ENCODE results near the gene LCE3B.
"Not testable (repeated sequence)": the region's sequence is repeated elsewhere in the genome, so short reads cannot be mapped to it uniquely, and the experiment has no call there.

Gene LCE3B

GRCh38 chr1:152613511-152613910, at the start of gene LCE3B:
LCE3B (plus strand) TSS chr1:152613811; CDS start chr1:152613811, 0 bp downstream.
- DNase-seq (ENCODE audit: low read depth) = no peak

GRCh38 chr1:152565115-152565514, 48.5 kb upstream of the LCE3B start:
- DNase-seq (ENCODE audit: low read depth) = no peak

GRCh38 chr1:152565535-152566215, 47.9 kb upstream of the LCE3B start:
- no peak for DNase-seq (ENCODE audit: low read depth)

GRCh38 chr1:152566681-152567080, 46.9 kb upstream of the LCE3B start, which contains the start of gene LCE3E:
LCE3E (minus strand) TSS chr1:152566780; CDS start chr1:152566208, 572 bp downstream.
- no peak for DNase-seq (ENCODE audit: low read depth)

- DNase-seq (ENCODE audit: low read depth) = no peak
Observed at GRCh38 chr1:152577168-152577567, 36.4 kb upstream of the LCE3B start.

GRCh38 chr1:152579526-152579925, 34.1 kb upstream of the LCE3B start:
- not testable (repeated sequence) for DNase-seq (ENCODE audit: low read depth)

- DNase-seq (ENCODE audit: low read depth) = no peak
Observed at GRCh38 chr1:152580433-152580832, 33.2 kb upstream of the LCE3B start, which contains the start of gene LCE3D. LCE3D (minus strand) TSS chr1:152580516; CDS start chr1:152579936, 580 bp downstream.

- DNase-seq (ENCODE audit: low read depth) = no peak
Observed at GRCh38 chr1:152582647-152583046, 31.0 kb upstream of the LCE3B start.

GRCh38 chr1:152585586-152585985, 28.0 kb upstream of the LCE3B start:
- no peak for DNase-seq (ENCODE audit: low read depth)

GRCh38 chr1:152596986-152597385, 16.6 kb upstream of the LCE3B start:
- no peak for DNase-seq (ENCODE audit: low read depth)

GRCh38 chr1:152599934-152600333, 13.7 kb upstream of the LCE3B start, which contains the start of gene LCE3C:
LCE3C (plus strand) TSS chr1:152600234; CDS start chr1:152600732, 498 bp downstream.
- no peak for DNase-seq (ENCODE audit: low read depth)

- DNase-seq (ENCODE audit: low read depth) = no peak
Observed at GRCh38 chr1:152621993-152622392, 8.4 kb downstream of the LCE3B start.

GRCh38 chr1:152622803-152623202, 9.2 kb downstream of the LCE3B start, which contains the start of gene LCE3A:
LCE3A (minus strand) TSS chr1:152623103; CDS start chr1:152623103, 0 bp downstream.
- no peak for DNase-seq (ENCODE audit: low read depth)

GRCh38 chr1:152623203-152623844, 9.7 kb downstream of the LCE3B start:
- no peak for DNase-seq (ENCODE audit: low read depth)

- no peak for DNase-seq (ENCODE audit: low read depth)
Observed at GRCh38 chr1:152626744-152627143, 13.1 kb downstream of the LCE3B start.

GRCh38 chr1:152630596-152630995, 17.0 kb downstream of the LCE3B start:
- no peak for DNase-seq (ENCODE audit: low read depth)

GRCh38 chr1:152640351-152640750, 26.7 kb downstream of the LCE3B start:
- DNase-seq (ENCODE audit: low read depth) = no peak

- DNase-seq (ENCODE audit: low read depth) = no peak
Observed at GRCh38 chr1:152643945-152644344, 30.3 kb downstream of the LCE3B start.

GRCh38 chr1:152645146-152645545, 31.5 kb downstream of the LCE3B start:
- DNase-seq (ENCODE audit: low read depth) = no peak

- DNase-seq (ENCODE audit: low read depth) = no peak
Observed at GRCh38 chr1:152646656-152647055, 33.0 kb downstream of the LCE3B start.

GRCh38 chr1:152654110-152654509, 40.5 kb downstream of the LCE3B start:
- DNase-seq (ENCODE audit: low read depth) = no peak

- DNase-seq (ENCODE audit: low read depth) = no peak
Observed at GRCh38 chr1:152656459-152656858, 42.8 kb downstream of the LCE3B start.

GRCh38 chr1:152657677-152658076, 44.1 kb downstream of the LCE3B start:
- no peak for DNase-seq (ENCODE audit: low read depth)
